22Rv1 (cell line): ENCODE results near the gene COX4I1.

ENCODE experiments used
- H3K27ac ChIP-seq: fragments of 450-650 bp; 2 replicates; pipeline ENCODE4 v1.5.1; 2017
- CTCF ChIP-seq: fragments of 450-650 bp; IDR thresholded peaks from 2 replicates; pipeline ENCODE4 v1.5.1; 2017; ENCODE audit warnings: mild to moderate bottlenecking
- ZFX ChIP-seq: fragments of 450-650 bp; IDR thresholded peaks from 2 replicates; pipeline ENCODE4 v1.6.1; 2017; ENCODE audit warnings: antibody characterized with exemption, borderline replicate concordance

Gene COX4I1

GRCh38 chr16:85768199-85768598 is 31.3 kb upstream of the COX4I1 start:
- TF ChIP-seq ZFX, result no peak
- no peak for TF ChIP-seq CTCF
- no peak overlapping the region for H3K27ac ChIP-seq

GRCh38 chr16:85770741-85771140 is 28.8 kb upstream of the COX4I1 start:
- H3K27ac ChIP-seq, result no peak overlapping the region
- TF ChIP-seq CTCF (no peak), ZFX (no peak)

GRCh38 chr16:85773044-85773443 is 26.5 kb upstream of the COX4I1 start:
- TF ChIP-seq ZFX, result no peak
- TF ChIP-seq CTCF, result no peak
- H3K27ac ChIP-seq, result no peak overlapping the region

- no peak overlapping the region for H3K27ac ChIP-seq
- TF ChIP-seq ZFX (no peak), CTCF (no peak)
These were observed 25.4 kb upstream of the COX4I1 start for GRCh38 chr16:85774136-85774535.

- TF ChIP-seq CTCF, result no peak
- TF ChIP-seq ZFX, result no peak
- H3K27ac ChIP-seq, result no peak overlapping the region
These were observed 24.7 kb upstream of the COX4I1 start for GRCh38 chr16:85774811-85775210.

GRCh38 chr16:85777583-85778310 is 21.7 kb upstream of the COX4I1 start:
- peak overlapping the region; percentile 33 for H3K27ac ChIP-seq
- TF ChIP-seq ZFX (no peak), CTCF (no peak)

- TF ChIP-seq ZFX, result no peak
- no peak for TF ChIP-seq CTCF
- no peak overlapping the region for H3K27ac ChIP-seq
These were observed 20.6 kb upstream of the COX4I1 start for GRCh38 chr16:85778873-85779272.
